AG04449 (cell line): Measurements from ENCODE around the gene HBQ1.
"Not testable (repeated sequence)": the region's sequence is repeated elsewhere in the genome, so short reads cannot be mapped to it uniquely, and the experiment has no call there.

Experiments used
- CTCF ChIA-PET: fragments of 350-600 bp; formaldehyde crosslinking; extraction: SDS; loops from one replicate; lab custom pipeline; 2021; ENCODE audit warnings: antibody characterized with exemption; lab: Yijun Ruan, JAX
- POLR2A ChIA-PET: fragments of 400-600, 350-600 bp; formaldehyde crosslinking; extraction: SDS; loops from one replicate; lab custom pipeline; 2020; ENCODE audit warnings: antibody characterized with exemption, inconsistent platforms; lab: Yijun Ruan, JAX
- DNase-seq: peaks from one replicate; pipeline ENCODE4 v3.0.0-alpha.2; 2010; ENCODE audit warnings: low read depth, low spot score
- H3K4me3 ChIP-seq: 2 replicates; pipeline ENCODE4 v1.5.1; 2011; ENCODE audit warnings: low read depth, mild to moderate bottlenecking, control low read depth, low read length
- CTCF ChIP-seq: IDR thresholded peaks from one replicate; pipeline ENCODE4 v1.5.1; 2011; ENCODE audit warnings: mild to moderate bottlenecking, moderate library complexity, low read length, control low read depth, inconsistent platforms; ENCODE audit not compliant: insufficient read depth; ENCODE audit errors: missing control alignments

HBQ1 gene

GRCh38 chr16:169014-169413, 11.2 kb upstream of the HBQ1 start:
- no peak overlapping the region for H3K4me3 ChIP-seq
- ChIA-PET CTCF (interaction anchor here (0.7 to 2.2 kb wide), 3 partner anchors 12 to 73 kb away, joined by 3 to 14 read pairs (median 3); no protein-coding TSS in a partner anchor), POLR2A (no interaction called here)
- TF ChIP-seq CTCF, result no peak
- DNase-seq, result no peak

GRCh38 chr16:170088-170507, 10.2 kb upstream of the HBQ1 start:
- DNase-seq, POLR2A ChIA-PET, H3K4me3 ChIP-seq, CTCF ChIA-PET: not testable (repeated sequence)

GRCh38 chr16:170788-171187, 9.5 kb upstream of the HBQ1 start:
- ChIA-PET POLR2A (no interaction called here), CTCF (interaction anchor here (0.9 to 1.5 kb wide), 3 partner anchors 10 to 74 kb away, joined by 3 to 5 read pairs (median 3); partner anchors contain the start of gene HBQ1)
- DNase-seq, result no peak
- no peak overlapping the region for H3K4me3 ChIP-seq
- TF ChIP-seq CTCF, result no peak

DNA sequence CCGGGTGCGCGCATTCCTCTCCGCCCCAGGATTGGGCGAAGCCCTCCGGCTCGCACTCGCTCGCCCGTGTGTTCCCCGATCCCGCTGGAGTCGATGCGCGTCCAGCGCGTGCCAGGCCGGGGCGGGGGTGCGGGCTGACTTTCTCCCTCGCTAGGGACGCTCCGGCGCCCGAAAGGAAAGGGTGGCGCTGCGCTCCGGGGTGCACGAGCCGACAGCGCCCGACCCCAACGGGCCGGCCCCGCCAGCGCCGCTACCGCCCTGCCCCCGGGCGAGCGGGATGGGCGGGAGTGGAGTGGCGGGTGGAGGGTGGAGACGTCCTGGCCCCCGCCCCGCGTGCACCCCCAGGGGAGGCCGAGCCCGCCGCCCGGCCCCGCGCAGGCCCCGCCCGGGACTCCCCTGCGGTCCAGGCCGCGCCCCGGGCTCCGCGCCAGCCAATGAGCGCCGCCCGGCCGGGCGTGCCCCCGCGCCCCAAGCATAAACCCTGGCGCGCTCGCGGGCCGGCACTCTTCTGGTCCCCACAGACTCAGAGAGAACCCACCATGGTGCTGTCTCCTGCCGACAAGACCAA, 7.8 kb upstream of the HBQ1 start, which contains the start of gene HBA2:
HBA2 (plus strand) TSS at position 503 of the 568 bp plus-strand sequence; CDS start at position 540, 37 bp downstream.
- DNase-seq, POLR2A ChIA-PET, H3K4me3 ChIP-seq: not testable (repeated sequence)
- CTCF ChIA-PET, result interaction anchor here (1.5 kb wide), 1 partner anchor 9 kb away, joined by 3 read pairs; no protein-coding TSS in a partner anchor

DNA sequence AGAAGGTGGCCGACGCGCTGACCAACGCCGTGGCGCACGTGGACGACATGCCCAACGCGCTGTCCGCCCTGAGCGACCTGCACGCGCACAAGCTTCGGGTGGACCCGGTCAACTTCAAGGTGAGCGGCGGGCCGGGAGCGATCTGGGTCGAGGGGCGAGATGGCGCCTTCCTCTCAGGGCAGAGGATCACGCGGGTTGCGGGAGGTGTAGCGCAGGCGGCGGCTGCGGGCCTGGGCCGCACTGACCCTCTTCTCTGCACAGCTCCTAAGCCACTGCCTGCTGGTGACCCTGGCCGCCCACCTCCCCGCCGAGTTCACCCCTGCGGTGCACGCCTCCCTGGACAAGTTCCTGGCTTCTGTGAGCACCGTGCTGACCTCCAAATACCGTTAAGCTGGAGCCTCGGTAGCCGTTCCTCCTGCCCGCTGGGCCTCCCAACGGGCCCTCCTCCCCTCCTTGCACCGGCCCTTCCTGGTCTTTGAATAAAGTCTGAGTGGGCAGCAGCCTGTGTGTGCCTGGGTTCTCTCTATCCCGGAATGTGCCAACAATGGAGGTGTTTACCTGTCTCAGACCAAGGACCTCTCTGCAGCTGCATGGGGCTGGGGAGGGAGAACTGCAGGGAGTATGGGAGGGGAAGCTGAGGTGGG, 6.9 kb upstream of the HBQ1 start:
- CTCF ChIA-PET, DNase-seq: not testable (repeated sequence)

GRCh38 chr16:173928-174769, 6.1 kb upstream of the HBQ1 start:
- H3K4me3 ChIP-seq, DNase-seq, POLR2A ChIA-PET: not testable (repeated sequence)
- CTCF ChIA-PET, result interaction anchor here (1.5 to 1.9 kb wide), 2 partner anchors 67 to 108 kb away, joined by 5 to 8 read pairs; no protein-coding TSS in a partner anchor

More for the DNA sequence above, 6.9 kb upstream of the HBQ1 start:
- H3K4me3 ChIP-seq, POLR2A ChIA-PET: not testable (repeated sequence)

GRCh38 chr16:175011-175949, 5.0 kb upstream of the HBQ1 start:
- H3K4me3 ChIP-seq, result no peak overlapping the region
- no peak for TF ChIP-seq CTCF
- no peak for DNase-seq
- POLR2A ChIA-PET, result interaction anchor here (0.6 kb wide), 1 partner anchor 23 kb away, joined by 3 read pairs; no protein-coding TSS in a partner anchor
- CTCF ChIA-PET, result interaction anchor here (1.5 to 1.9 kb wide), 2 partner anchors 68 to 110 kb away, joined by 5 to 8 read pairs; no protein-coding TSS in a partner anchor

- POLR2A ChIA-PET, DNase-seq, H3K4me3 ChIP-seq: not testable (repeated sequence)
- CTCF ChIA-PET, result interaction anchor here (1.9 kb wide), 1 partner anchor 69 kb away, joined by 8 read pairs; no protein-coding TSS in a partner anchor
Observed at GRCh38 chr16:176006-176405, 4.3 kb upstream of the HBQ1 start.

DNA sequence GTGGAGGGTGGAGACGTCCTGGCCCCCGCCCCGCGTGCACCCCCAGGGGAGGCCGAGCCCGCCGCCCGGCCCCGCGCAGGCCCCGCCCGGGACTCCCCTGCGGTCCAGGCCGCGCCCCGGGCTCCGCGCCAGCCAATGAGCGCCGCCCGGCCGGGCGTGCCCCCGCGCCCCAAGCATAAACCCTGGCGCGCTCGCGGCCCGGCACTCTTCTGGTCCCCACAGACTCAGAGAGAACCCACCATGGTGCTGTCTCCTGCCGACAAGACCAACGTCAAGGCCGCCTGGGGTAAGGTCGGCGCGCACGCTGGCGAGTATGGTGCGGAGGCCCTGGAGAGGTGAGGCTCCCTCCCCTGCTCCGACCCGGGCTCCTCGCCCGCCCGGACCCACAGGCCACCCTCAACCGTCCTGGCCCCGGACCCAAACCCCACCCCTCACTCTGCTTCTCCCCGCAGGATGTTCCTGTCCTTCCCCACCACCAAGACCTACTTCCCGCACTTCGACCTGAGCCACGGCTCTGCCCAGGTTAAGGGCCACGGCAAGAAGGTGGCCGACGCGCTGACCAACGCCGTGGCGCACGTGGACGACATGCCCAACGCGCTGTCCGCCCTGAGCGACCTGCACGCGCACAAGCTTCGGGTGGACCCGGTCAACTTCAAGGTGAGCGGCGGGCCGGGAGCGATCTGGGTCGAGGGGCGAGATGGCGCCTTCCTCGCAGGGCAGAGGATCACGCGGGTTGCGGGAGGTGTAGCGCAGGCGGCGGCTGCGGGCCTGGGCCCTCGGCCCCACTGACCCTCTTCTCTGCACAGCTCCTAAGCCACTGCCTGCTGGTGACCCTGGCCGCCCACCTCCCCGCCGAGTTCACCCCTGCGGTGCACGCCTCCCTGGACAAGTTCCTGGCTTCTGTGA, 3.5 kb upstream of the HBQ1 start, which contains the start of gene HBA1:
HBA1 (plus strand) TSS at position 204 of the 906 bp plus-strand sequence; CDS start at position 241, 37 bp downstream.
- CTCF ChIA-PET, result interaction anchor here (2.4 kb wide), 1 partner anchor 70 kb away, joined by 15 read pairs; no protein-coding TSS in a partner anchor
- POLR2A ChIA-PET, H3K4me3 ChIP-seq, DNase-seq: not testable (repeated sequence)
